Measurements from ENCODE around the gene DDX24.

The DDX24 gene

GRCh38 chr14:94080621-94081385, at the start of gene DDX24, which contains the start of gene IFI27L1:
DDX24 (minus strand) TSS chr14:94081202; CDS start chr14:94079742, 1,460 bp downstream.
IFI27L1 (plus strand) TSS chr14:94081310; CDS start chr14:94096938, 15,628 bp downstream.
- DNase-seq (ENCODE audit: low spot score) = peak; percentile 94

- peak; percentile 70 for DNase-seq (ENCODE audit: low spot score)
Observed at GRCh38 chr14:94129758-94130414, 48.9 kb upstream of the DDX24 start.

GRCh38 chr14:94129111-94129757, 48.2 kb upstream of the DDX24 start, which contains the start of gene IFI27L2:
IFI27L2 (minus strand) TSS chr14:94129604; CDS start chr14:94129564, 40 bp downstream.
- peak; percentile 91 for DNase-seq (ENCODE audit: low spot score)

- no peak for DNase-seq (ENCODE audit: low spot score)
Observed at GRCh38 chr14:94128216-94128839, 47.3 kb upstream of the DDX24 start.

- no peak for DNase-seq (ENCODE audit: low spot score)
Observed at GRCh38 chr14:94127330-94127729, 46.3 kb upstream of the DDX24 start.

GRCh38 chr14:94126800-94127199, 45.8 kb upstream of the DDX24 start:
- DNase-seq (ENCODE audit: low spot score) = no peak

- DNase-seq (ENCODE audit: low spot score) = no peak
Observed at GRCh38 chr14:94126419-94126677, 45.3 kb upstream of the DDX24 start.

GRCh38 chr14:94125659-94126418, 44.8 kb upstream of the DDX24 start:
- DNase-seq (ENCODE audit: low spot score) = no peak

- no peak for DNase-seq (ENCODE audit: low spot score)
Observed at GRCh38 chr14:94124582-94125377, 43.8 kb upstream of the DDX24 start.

GRCh38 chr14:94123868-94124267, 42.9 kb upstream of the DDX24 start:
- no peak for DNase-seq (ENCODE audit: low spot score)

GRCh38 chr14:94123296-94123695, 42.3 kb upstream of the DDX24 start:
- no peak for DNase-seq (ENCODE audit: low spot score)

GRCh38 chr14:94122438-94122837, 41.4 kb upstream of the DDX24 start:
- no peak for DNase-seq (ENCODE audit: low spot score)

GRCh38 chr14:94121485-94121884, 40.5 kb upstream of the DDX24 start:
- DNase-seq (ENCODE audit: low spot score) = no peak

GRCh38 chr14:94120667-94121340, 39.8 kb upstream of the DDX24 start:
- no peak for DNase-seq (ENCODE audit: low spot score)

GRCh38 chr14:94119071-94119470, 38.1 kb upstream of the DDX24 start:
- no peak for DNase-seq (ENCODE audit: low spot score)

GRCh38 chr14:94117856-94118255, 36.9 kb upstream of the DDX24 start:
- no peak for DNase-seq (ENCODE audit: low spot score)

- DNase-seq (ENCODE audit: low spot score) = no peak
Observed at GRCh38 chr14:94116701-94117100, 35.7 kb upstream of the DDX24 start.

- no peak for DNase-seq (ENCODE audit: low spot score)
Observed at GRCh38 chr14:94115631-94116030, 34.6 kb upstream of the DDX24 start.

- no peak for DNase-seq (ENCODE audit: low spot score)
Observed at GRCh38 chr14:94115058-94115591, 34.1 kb upstream of the DDX24 start.

GRCh38 chr14:94114589-94115057, 33.6 kb upstream of the DDX24 start:
- no peak for DNase-seq (ENCODE audit: low spot score)

Measured in globus pallidus (tissue), 1 donor.